Measurements from ENCODE around the gene DLGAP4.

The DLGAP4 gene

DNA sequence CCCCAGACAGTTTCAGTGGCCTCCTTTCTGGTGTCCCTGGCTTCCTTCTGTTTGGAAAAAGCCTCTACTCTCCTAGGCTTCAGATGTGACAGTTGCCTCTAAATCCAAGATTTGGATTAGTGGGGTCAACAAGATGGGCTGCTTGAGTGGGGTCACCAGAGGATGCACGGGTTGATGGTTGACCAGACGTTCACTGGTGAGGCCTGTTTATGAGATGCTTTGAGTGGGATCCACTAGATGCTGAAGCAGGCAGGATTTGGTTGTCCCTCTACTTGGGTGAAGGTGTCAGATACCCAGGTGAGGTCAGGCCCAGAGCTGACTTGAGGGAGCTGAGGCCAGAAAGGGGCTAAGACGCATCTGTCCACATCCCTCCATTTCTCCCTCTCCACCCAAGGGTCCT lies 8.1 kb upstream of the DLGAP4 start:
- no peak for DNase-seq (ENCODE audit: low read depth)
- TF ChIP-seq, protein P1, sequence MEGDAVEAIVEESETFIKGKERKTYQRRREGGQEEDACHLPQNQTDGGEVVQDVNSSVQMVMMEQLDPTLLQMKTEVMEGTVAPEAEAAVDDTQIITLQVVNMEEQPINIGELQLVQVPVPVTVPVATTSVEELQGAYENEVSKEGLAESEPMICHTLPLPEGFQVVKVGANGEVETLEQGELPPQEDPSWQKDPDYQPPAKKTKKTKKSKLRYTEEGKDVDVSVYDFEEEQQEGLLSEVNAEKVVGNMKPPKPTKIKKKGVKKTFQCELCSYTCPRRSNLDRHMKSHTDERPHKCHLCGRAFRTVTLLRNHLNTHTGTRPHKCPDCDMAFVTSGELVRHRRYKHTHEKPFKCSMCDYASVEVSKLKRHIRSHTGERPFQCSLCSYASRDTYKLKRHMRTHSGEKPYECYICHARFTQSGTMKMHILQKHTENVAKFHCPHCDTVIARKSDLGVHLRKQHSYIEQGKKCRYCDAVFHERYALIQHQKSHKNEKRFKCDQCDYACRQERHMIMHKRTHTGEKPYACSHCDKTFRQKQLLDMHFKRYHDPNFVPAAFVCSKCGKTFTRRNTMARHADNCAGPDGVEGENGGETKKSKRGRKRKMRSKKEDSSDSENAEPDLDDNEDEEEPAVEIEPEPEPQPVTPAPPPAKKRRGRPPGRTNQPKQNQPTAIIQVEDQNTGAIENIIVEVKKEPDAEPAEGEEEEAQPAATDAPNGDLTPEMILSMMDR (conservative IDR thresholded peaks at IDR 0.05; ENCODE audit: low read length): no peak
- no peak overlapping the region for H3K4me3 ChIP-seq (ENCODE audit: low read length)

DNA sequence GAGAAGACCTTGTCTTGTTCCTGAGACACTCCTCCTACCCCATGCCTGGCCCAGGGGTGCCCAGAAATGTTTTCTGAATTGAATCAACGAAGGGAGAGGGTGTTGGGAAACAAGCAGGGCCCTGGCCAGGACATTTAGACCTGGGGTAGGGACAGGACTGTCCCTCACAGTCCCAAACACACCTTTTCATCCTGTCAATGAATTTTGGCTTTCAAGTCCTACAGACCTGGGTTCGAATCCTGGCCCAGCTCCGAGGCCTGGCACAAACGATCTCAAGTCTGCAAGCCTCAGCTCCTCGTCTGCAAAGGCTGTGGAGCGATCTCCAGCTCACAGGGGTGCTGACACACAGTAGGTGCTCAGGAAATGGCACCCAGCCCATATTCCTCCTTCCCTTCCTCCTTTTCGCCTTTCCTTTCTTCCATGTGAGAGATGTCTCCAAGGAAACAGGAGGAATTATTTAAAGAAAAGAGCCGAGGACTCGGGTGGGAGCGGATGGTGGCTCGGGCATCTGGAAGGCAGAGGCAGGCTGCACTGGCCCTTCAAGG lies 7.3 kb upstream of the DLGAP4 start:
- TF ChIP-seq, protein P1 (conservative IDR thresholded peaks at IDR 0.05; ENCODE audit: low read length): no peak
- no peak for DNase-seq (ENCODE audit: low read depth)
- no peak overlapping the region for H3K4me3 ChIP-seq (ENCODE audit: low read length)

DNA sequence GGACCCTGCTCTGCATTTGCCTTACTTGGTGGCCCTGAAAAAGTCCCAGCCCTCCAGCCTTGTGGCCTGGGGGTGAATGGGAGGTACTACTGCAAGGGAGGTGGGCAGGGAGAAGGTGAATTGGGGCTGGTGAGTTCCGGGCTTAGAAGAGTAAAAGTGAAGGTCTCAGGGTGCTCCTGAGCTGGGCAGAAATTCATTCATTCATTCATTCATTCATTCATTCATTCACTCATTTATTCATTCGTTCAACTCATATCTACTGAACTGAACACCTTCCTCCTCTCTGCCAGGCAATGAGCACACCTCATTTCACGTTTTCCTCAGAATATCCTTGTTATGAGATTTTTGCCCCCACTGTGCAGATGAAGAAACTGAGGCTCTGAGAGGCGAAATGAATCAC lies 6.7 kb upstream of the DLGAP4 start:
- TF ChIP-seq, protein P1 (conservative IDR thresholded peaks at IDR 0.05; ENCODE audit: low read length): no peak
- no peak for DNase-seq (ENCODE audit: low read depth)
- no peak overlapping the region for H3K4me3 ChIP-seq (ENCODE audit: low read length)

- TF ChIP-seq, protein P1 (conservative IDR thresholded peaks at IDR 0.05; ENCODE audit: low read length): no peak
- H3K4me3 ChIP-seq (ENCODE audit: low read length): no peak overlapping the region
- DNase-seq (ENCODE audit: low read depth): no peak
Observed at GRCh38 chr20:36301359-36302119, 4.6 kb upstream of the DLGAP4 start.

GRCh38 chr20:36303020-36303595 lies 3.0 kb upstream of the DLGAP4 start:
- no peak for DNase-seq (ENCODE audit: low read depth)
- TF ChIP-seq, protein P1 (conservative IDR thresholded peaks at IDR 0.05; ENCODE audit: low read length): no peak
- no peak overlapping the region for H3K4me3 ChIP-seq (ENCODE audit: low read length)

GRCh38 chr20:36303831-36304230 lies 2.3 kb upstream of the DLGAP4 start:
- no peak overlapping the region for H3K4me3 ChIP-seq (ENCODE audit: low read length)
- no peak for DNase-seq (ENCODE audit: low read depth)
- TF ChIP-seq, protein P1 (conservative IDR thresholded peaks at IDR 0.05; ENCODE audit: low read length): no peak

Measured in AG10803 (cell line).